Measurements from ENCODE around the gene PTPRQ.
A peak's percentile ranks its signal among the peaks of the same experiment; 100 is the strongest.

PTPRQ gene

DNA sequence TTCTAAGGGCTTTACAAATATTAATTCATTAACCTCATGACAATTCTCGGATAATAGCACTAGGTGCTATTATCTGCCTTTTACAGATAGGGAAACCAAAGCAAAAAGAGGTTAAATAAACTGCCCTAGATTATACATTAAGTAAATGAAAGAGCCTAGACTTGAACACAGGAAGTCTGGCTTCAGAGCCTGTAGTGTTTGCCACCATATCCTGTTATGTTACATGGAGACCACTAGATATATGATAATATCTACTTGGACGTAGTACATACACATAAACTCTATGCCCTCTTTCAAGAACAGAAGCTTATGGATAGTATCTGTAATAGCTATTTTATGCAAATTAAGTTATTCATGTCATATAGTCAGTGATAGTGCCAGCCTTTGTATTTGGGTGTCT, 246.5 kb downstream of the PTPRQ start:
- CTCF ChIA-PET, result no interaction called here

GRCh38 chr12:80692114-80692513, 248.1 kb downstream of the PTPRQ start:
- ChIA-PET CTCF (no interaction called here), POLR2A (no interaction called here)
- no peak overlapping the region for H3K4me3 ChIP-seq (ENCODE audit: low read depth, low read length)
- H3K9me3 ChIP-seq (ENCODE audit: control insufficient read depth, insufficient read depth, low read depth, low read length), result no peaks in the 10 kb centered on the region
- no peaks in the 10 kb centered on the region for H3K4me1 ChIP-seq (ENCODE audit: control insufficient read depth, insufficient read depth, low read length)
- H3K27ac ChIP-seq (ENCODE audit: extremely low read depth, low read depth, low read length), result no peak overlapping the region
- no peaks in the 10 kb centered on the region for H3K36me3 ChIP-seq (ENCODE audit: control insufficient read depth in 2 of 2, insufficient read depth in 1 of 2, low read length in 2 of 2)
- TF ChIP-seq ZNF624 (tag by site-specific recombination; IDR thresholded peaks at IDR 0.05), result no peak
- TF ChIP-seq ZNF155 (tag by site-specific recombination; IDR thresholded peaks at IDR 0.05), result no peak
- TF ChIP-seq, protein P1, sequence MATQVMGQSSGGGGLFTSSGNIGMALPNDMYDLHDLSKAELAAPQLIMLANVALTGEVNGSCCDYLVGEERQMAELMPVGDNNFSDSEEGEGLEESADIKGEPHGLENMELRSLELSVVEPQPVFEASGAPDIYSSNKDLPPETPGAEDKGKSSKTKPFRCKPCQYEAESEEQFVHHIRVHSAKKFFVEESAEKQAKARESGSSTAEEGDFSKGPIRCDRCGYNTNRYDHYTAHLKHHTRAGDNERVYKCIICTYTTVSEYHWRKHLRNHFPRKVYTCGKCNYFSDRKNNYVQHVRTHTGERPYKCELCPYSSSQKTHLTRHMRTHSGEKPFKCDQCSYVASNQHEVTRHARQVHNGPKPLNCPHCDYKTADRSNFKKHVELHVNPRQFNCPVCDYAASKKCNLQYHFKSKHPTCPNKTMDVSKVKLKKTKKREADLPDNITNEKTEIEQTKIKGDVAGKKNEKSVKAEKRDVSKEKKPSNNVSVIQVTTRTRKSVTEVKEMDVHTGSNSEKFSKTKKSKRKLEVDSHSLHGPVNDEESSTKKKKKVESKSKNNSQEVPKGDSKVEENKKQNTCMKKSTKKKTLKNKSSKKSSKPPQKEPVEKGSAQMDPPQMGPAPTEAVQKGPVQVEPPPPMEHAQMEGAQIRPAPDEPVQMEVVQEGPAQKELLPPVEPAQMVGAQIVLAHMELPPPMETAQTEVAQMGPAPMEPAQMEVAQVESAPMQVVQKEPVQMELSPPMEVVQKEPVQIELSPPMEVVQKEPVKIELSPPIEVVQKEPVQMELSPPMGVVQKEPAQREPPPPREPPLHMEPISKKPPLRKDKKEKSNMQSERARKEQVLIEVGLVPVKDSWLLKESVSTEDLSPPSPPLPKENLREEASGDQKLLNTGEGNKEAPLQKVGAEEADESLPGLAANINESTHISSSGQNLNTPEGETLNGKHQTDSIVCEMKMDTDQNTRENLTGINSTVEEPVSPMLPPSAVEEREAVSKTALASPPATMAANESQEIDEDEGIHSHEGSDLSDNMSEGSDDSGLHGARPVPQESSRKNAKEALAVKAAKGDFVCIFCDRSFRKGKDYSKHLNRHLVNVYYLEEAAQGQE (tag by site-specific recombination; IDR thresholded peaks at IDR 0.05), result no peak
- no peak for TF ChIP-seq ZNF341 (tag by site-specific recombination; IDR thresholded peaks at IDR 0.05; ENCODE audit: low read depth)
- no peak for TF ChIP-seq ZNF16 (tag by site-specific recombination; IDR thresholded peaks at IDR 0.05; ENCODE audit: low read depth)
- TF ChIP-seq, protein P2, sequence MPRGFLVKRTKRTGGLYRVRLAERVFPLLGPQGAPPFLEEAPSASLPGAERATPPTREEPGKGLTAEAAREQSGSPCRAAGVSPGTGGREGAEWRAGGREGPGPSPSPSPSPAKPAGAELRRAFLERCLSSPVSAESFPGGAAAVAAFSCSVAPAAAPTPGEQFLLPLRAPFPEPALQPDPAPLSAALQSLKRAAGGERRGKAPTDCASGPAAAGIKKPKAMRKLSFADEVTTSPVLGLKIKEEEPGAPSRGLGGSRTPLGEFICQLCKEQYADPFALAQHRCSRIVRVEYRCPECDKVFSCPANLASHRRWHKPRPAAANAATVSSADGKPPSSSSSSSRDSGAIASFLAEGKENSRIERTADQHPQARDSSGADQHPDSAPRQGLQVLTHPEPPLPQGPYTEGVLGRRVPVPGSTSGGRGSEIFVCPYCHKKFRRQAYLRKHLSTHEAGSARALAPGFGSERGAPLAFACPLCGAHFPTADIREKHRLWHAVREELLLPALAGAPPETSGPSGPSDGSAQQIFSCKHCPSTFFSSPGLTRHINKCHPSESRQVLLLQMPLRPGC (tag by site-specific recombination; IDR thresholded peaks at IDR 0.05), result no peak
- no peak for TF ChIP-seq KLF1 (tag by site-specific recombination; IDR thresholded peaks at IDR 0.05)
- no peak for TF ChIP-seq ZNF544 (tag by site-specific recombination; IDR thresholded peaks at IDR 0.05)
- TF ChIP-seq, protein P3, sequence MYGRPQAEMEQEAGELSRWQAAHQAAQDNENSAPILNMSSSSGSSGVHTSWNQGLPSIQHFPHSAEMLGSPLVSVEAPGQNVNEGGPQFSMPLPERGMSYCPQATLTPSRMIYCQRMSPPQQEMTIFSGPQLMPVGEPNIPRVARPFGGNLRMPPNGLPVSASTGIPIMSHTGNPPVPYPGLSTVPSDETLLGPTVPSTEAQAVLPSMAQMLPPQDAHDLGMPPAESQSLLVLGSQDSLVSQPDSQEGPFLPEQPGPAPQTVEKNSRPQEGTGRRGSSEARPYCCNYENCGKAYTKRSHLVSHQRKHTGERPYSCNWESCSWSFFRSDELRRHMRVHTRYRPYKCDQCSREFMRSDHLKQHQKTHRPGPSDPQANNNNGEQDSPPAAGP (tag by site-specific recombination; IDR thresholded peaks at IDR 0.05), result no peak
- TF ChIP-seq ZNF561 (tag by site-specific recombination; IDR thresholded peaks at IDR 0.05; ENCODE audit: borderline replicate concordance), result no peak
- TF ChIP-seq ZNF549 (tag by site-specific recombination; IDR thresholded peaks at IDR 0.05), result no peak
- no peak for TF ChIP-seq ZNF404 (tag by site-specific recombination; IDR thresholded peaks at IDR 0.05)
- no peak for TF ChIP-seq SETDB1 (IDR thresholded peaks at IDR 0.05; ENCODE audit: insufficient read length, low read length)

More for the DNA sequence above, 246.5 kb downstream of the PTPRQ start:
- Histone ChIP-seq H3K9me3 (ENCODE audit: control insufficient read depth, insufficient read depth, low read depth, low read length) (no peaks in the 10 kb centered on the region), H3K27ac (ENCODE audit: extremely low read depth, low read depth, low read length) (no peak overlapping the region), H3K4me3 (ENCODE audit: low read depth, low read length) (no peak overlapping the region), H3K4me1 (ENCODE audit: control insufficient read depth, insufficient read depth, low read length) (no peaks in the 10 kb centered on the region), H3K36me3 (ENCODE audit: control insufficient read depth in 2 of 2, insufficient read depth in 1 of 2, low read length in 2 of 2) (no peaks in the 10 kb centered on the region)
- TF ChIP-seq ZNF561 (tag by site-specific recombination; IDR thresholded peaks at IDR 0.05; ENCODE audit: borderline replicate concordance), result no peak
- POLR2A ChIA-PET, result no interaction called here

DNA sequence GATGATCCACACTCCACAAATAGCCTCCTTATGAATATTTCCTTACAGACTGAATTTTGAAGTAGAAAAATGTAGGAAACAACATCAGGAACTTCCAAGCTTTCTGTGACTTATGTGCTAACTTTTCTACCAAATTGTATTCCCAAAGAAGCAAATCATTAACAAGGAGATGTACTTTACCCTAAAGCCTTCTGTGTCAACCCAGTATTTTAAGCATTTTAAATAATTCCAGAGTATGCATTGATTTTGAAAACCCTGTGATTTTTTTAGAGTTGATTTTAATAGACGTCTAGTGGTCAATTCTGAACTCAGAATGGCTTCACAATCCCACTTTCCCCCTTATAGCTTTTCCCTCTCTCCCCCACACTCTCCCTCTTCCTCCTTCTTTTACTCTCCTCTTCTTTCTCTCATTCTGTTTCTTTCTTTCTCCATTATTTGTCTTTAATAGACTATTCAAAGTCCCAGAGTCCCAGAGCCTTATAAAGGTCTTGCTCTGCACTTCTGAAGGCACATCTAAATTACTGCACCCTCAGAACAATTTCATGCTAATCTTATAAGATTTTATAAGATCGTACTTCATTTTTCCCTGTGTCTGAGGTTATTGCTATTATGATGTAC, 253.3 kb downstream of the PTPRQ start:
- CTCF ChIA-PET, result interaction anchor here (0.6 to 1.3 kb wide), 3 partner anchors 13 to 588 kb away, joined by 3 to 4 read pairs (median 4); no protein-coding TSS in a partner anchor
- POLR2A ChIA-PET, result no interaction called here
- peak; percentile 49; the same call in 1 of the 2 replicates for TF ChIP-seq PRDM1 (tag by site-specific recombination; IDR thresholded peaks at IDR 0.05)
- TF ChIP-seq EGR2 (tag by site-specific recombination; IDR thresholded peaks at IDR 0.05; ENCODE audit: low read depth), result no peak
- H3K4me3 ChIP-seq (ENCODE audit: low read depth, low read length), result no peak overlapping the region
- no peak overlapping the region for H3K27ac ChIP-seq (ENCODE audit: extremely low read depth, low read depth, low read length)
- no peaks in the 10 kb centered on the region for H3K9me3 ChIP-seq (ENCODE audit: control insufficient read depth, insufficient read depth, low read depth, low read length)
- H3K36me3 ChIP-seq (ENCODE audit: control insufficient read depth in 2 of 2, insufficient read depth in 1 of 2, low read length in 2 of 2), result no peaks in the 10 kb centered on the region
- no peaks in the 10 kb centered on the region for H3K4me1 ChIP-seq (ENCODE audit: control insufficient read depth, insufficient read depth, low read length)

Data from HEK293 (cell line).